NCI-H128 (cell line): Measurements from ENCODE around the gene STAG2.
"Not testable (repeated sequence)": the region's sequence is repeated elsewhere in the genome, so short reads cannot be mapped to it uniquely, and the experiment has no call there.

ENCODE experiments used
- DNase-seq: peaks from one replicate; lab custom pipeline; 2025; ENCODE audit not compliant: unreplicated experiment; lab: John Stamatoyannopoulos, UW

STAG2 gene

GRCh38 chrX:124033821-124034220 is 72.3 kb downstream of the STAG2 start:
- no peak for DNase-seq

DNA sequence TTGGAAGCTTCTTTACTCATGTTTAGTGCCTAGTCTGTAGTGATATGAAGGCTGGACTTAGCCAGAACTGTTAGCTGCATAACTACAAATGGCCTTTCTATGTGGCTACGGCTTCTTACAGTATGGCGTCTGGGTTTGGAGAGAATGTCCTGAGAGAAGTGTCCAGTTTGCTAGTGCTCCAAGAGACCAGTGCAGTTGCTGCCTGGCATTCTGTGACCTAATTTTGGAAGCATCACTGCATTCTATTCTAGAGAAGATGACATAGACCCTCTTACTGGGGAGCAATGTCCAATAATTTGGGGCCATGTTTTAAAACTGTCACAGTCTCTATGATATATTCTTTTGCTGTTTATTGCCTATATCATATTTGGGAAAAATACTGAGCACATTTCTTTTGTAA is 74.2 kb downstream of the STAG2 start:
- no peak for DNase-seq

DNA sequence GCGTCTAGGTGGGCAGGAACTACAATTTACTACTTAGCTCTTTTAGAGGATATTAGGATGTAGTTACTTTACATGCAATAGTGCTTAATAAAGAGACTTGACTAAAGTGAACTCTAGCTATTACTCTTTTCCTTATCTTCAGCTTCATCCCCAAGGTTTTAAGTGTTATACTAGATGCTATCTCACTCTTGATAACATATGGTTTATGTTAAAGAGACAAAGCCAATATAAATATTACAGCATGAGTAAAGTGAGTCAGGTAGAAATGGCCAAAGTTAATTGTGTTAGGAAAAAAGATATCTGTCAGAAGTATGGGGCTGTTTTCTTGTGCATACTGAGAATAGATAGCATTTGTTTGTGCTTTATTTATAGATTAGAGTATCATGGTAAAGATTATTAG is 80.5 kb downstream of the STAG2 start:
- DNase-seq = no peak

DNA sequence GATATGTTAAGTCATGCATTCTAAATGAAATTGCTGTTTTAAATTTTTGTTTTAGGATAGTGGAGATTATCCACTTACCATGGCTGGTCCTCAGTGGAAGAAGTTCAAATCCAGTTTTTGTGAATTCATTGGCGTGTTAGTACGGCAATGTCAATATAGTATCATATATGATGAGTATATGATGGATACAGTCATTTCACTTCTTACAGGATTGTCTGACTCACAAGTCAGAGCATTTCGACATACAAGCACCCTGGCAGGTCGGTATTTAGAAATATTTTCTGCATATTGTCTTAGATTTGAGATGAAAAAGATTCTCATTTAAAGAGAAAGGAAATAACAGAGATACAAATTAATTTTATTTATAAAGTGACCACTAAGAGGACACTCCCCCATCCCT is 83.6 kb downstream of the STAG2 start:
- DNase-seq = no peak

DNA sequence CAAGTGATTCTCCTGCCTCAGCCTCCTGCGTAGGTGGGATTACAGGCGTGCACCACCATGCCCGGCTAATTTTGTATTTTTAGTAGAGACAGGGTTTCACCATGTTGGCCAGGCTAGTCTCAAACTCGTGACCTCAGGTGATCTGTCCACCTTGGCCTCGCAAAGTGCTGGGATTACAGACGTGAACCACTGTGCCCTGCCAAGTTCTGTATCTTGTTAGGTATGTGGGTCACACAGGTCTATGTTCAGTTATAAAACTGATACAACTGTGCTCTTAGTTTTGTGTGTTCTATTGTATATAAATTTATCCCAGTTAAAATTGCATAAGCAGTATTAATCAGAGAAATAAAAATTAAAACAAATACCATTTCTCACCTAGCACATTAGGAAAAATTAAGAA is 122.9 kb downstream of the STAG2 start:
- not testable (repeated sequence) for DNase-seq

DNA sequence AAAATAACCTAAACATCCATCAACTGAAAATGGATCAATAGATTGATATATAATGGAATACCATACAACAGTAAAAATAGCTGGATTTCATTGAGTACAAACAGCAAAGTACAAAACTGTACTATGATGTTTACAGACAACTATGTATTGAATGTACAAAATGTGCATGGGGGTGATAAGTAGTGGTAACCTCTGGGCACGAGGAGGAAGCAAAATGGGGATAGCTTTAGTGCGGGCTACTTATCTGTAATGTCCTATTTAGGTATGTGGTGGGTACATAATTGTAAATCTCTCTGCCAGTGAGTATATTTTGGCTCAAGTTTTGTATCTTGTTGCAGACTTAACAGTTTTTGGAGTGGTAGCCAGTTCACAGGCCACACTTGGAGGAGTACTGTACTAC is 123.6 kb downstream of the STAG2 start:
- DNase-seq = no peak

DNA sequence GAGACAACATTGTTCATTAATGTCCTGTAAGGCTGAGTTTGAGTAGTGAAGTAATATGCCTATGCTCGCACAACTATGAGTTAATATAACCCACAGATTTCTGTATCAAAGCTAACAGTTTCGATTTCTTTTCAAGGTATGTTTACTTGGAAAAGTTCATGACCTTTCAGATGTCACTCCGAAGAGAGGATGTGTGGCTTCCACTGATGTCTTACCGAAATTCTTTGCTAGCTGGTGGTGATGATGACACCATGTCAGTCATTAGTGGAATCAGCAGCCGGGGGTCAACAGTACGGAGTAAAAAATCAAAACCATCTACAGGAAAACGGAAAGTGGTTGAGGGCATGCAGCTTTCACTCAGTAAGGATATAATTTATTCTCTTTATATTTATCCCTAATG is 124.9 kb downstream of the STAG2 start:
- DNase-seq = no peak

DNA sequence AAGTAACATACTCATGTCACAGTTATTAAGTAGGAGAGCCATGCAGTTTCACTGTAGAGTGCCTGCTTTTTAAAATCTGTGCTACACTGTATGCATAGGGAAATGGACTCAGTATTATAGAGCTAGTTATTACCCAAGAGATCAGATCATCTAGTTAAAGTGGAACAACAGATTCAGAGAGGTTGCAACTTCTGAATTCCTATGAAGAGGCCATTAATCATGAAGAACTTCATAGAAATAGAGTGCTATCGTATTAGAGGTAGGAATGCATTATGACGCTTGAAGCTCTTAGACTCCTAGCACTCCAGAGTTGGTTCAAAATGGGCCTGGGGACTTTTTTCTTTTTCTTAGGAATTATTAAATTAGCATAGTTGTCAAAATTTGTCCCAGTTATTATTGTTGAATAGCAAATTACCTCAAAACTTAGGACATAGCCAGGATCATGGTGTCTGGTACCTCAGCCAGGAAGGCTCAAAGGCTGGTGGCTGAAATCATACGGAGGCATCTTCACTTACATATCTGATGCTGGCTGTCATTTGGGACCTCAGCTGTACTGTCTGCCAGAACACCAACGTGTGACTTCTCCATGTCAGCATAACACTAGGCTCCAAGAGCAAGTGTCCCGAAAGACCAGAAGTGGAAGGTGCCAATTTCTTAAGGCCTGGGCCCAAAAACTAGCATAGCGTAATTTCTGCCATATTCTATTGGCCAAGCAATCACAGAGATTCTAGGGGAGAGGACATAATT is 125.7 kb downstream of the STAG2 start:
- no peak for DNase-seq

GRCh38 chrX:124093222-124093621 is 131.7 kb downstream of the STAG2 start:
- no peak for DNase-seq

DNA sequence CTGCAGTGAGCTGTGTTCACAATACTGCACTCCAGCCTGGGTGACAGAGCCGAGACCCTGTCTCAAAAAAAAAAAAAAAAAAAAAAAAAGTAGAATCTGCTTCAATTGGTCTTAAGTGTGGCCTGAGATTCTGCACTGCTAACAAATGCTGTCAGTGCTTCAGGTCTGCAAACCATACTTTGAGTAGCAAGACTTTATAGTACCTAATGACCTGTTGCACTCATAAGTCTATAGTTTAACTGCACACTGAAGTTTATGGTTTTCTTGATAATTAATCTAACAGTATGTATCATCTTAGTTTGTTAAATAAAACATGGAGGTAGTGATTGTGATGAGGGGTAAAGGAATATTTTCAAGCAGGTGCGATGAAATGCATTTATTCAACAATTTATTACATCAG is 135.6 kb downstream of the STAG2 start:
- DNase-seq = no peak

- DNase-seq = no peak
Observed at GRCh38 chrX:124098089-124098488, 136.6 kb downstream of the STAG2 start.

GRCh38 chrX:124103966-124104365 is 142.5 kb downstream of the STAG2 start:
- no peak for DNase-seq

- not testable (repeated sequence) for DNase-seq
Observed at GRCh38 chrX:124104512-124104911, 143.0 kb downstream of the STAG2 start.

- no peak for DNase-seq
Observed at GRCh38 chrX:124113621-124114600, 152.4 kb downstream of the STAG2 start.

GRCh38 chrX:124117325-124117724 is 155.8 kb downstream of the STAG2 start:
- no peak for DNase-seq

DNA sequence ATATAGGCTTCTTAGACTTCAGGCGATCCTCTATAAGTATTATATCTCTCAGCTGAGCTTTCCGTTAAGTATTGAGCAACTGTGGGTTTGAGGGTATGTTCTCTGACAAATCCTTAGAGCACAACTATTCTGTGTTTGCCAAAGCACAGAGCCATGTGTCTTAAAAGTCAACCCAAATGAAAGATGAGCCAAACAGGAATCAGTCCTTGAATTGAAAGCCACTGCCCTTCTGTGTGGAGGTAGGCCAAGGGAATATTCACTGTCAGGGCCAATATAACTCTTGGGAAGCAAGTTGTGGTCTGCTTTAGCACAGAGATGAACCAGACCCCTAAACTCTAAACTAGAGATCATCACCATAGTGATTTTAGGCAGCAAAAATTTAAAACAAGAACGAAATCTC is 164.0 kb downstream of the STAG2 start:
- no peak for DNase-seq

DNA sequence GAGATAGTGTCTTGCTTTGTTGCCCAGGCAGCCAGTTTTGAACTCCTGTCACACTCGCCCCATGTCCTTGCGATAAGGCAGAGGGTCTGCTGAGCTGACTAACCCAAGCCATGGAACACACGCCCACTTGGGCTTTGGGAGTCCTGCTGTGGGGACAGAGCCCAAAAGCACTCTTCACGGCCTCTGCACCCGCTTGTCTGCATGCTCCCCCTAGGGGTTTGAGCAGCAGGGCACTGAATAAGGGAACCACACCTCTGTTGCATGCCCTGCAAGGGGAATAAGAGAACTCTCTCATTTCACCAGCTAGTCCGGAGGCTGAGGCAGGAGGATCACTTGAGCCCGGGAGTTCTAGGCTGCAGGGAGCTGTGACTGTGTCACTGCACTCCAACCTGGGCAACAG is 166.0 kb downstream of the STAG2 start:
- DNase-seq = no peak

DNA sequence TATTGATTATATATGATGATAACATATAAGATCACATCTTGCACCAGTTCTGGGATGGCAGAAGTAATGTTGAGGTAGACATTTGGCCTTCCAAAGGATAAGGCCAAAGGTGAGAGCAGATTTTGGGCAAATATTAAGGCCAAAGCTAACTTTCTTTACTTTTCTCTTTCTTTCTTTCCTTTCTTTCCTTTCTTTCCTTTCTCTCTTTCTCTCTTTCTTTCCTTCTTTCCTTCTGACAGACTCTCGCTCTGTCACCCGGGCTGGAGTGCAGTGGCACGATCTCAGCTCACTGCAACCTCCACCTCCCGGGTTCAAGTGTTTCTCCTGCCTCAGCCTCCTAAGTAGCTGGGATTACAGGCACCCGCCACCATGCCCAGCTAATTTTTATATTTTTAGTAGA is 170.9 kb downstream of the STAG2 start:
- not testable (repeated sequence) for DNase-seq

DNA sequence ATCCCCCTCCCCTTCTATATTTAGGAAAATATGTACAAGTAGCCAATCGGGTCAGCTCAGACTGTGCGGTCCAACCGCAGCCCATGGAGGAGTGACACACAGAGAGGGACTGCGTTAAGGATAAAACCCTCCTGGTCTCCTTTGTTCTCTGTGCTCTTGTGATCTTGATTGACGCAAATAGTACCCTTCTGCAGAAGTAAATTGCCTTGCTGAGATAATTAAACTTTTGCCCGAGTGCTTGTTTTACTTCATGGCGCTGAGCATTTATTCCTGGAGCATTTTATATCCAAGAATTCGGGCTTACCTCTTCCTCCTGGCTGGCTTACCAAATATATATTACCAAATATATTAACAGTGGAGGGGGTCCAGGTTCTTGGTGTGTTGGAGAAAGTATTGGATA is 184.2 kb downstream of the STAG2 start:
- no peak for DNase-seq

DNA sequence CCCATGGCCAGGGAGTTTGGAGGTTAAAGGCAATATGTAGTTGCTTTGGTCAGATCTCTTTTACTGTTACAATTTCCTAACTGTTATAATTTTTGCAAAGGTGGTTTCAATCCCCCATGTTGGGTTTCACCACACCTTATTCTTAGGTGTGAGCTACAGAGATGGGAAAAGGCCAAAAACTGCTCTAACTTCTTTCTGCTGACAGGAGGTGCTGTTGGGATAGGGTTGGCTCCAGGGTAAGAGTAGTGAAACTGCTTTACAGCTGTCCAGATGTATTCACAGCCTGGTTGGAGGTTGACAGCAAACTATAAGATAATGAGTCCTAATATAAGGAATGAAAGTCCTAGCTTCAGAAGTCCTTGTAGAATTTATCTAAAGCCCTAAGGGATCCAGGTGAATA is 189.7 kb downstream of the STAG2 start:
- DNase-seq = no peak
